ENCODE measurements around the gene PPP1R36.
"Not testable (repeated sequence)": the region's sequence is repeated elsewhere in the genome, so short reads cannot be mapped to it uniquely, and the experiment has no call there.

Gene PPP1R36

GRCh38 chr14:64612971-64613666 lies 63.4 kb downstream of the PPP1R36 start:
- no peak for DNase-seq (ENCODE audit: low spot score)

- DNase-seq (ENCODE audit: low spot score): no peak
Observed at GRCh38 chr14:64614166-64614565, 64.4 kb downstream of the PPP1R36 start.

- no peak for DNase-seq (ENCODE audit: low spot score)
Observed at GRCh38 chr14:64614805-64615391, 65.1 kb downstream of the PPP1R36 start.

GRCh38 chr14:64617872-64618408 lies 68.2 kb downstream of the PPP1R36 start:
- DNase-seq (ENCODE audit: low spot score): not testable (repeated sequence)

GRCh38 chr14:64620910-64621309 lies 71.1 kb downstream of the PPP1R36 start:
- DNase-seq (ENCODE audit: low spot score): no peak

GRCh38 chr14:64623554-64624165 lies 73.9 kb downstream of the PPP1R36 start:
- no peak for DNase-seq (ENCODE audit: low spot score)

GRCh38 chr14:64625386-64626232 lies 75.8 kb downstream of the PPP1R36 start:
- DNase-seq (ENCODE audit: low spot score): no peak

- peak; percentile 37 for DNase-seq (ENCODE audit: low spot score)
Observed at GRCh38 chr14:64628940-64629408, 79.2 kb downstream of the PPP1R36 start.

- no peak for DNase-seq (ENCODE audit: low spot score)
Observed at GRCh38 chr14:64630778-64631177, 81.0 kb downstream of the PPP1R36 start.

GRCh38 chr14:64631222-64631621 lies 81.5 kb downstream of the PPP1R36 start:
- DNase-seq (ENCODE audit: low spot score): not testable (repeated sequence)

GRCh38 chr14:64632056-64632455 lies 82.3 kb downstream of the PPP1R36 start:
- no peak for DNase-seq (ENCODE audit: low spot score)

GRCh38 chr14:64634558-64634957 lies 84.8 kb downstream of the PPP1R36 start:
- no peak for DNase-seq (ENCODE audit: low spot score)

GRCh38 chr14:64636208-64636979 lies 86.6 kb downstream of the PPP1R36 start:
- DNase-seq (ENCODE audit: low spot score): peak; percentile 80

- no peak for DNase-seq (ENCODE audit: low spot score)
Observed at GRCh38 chr14:64636980-64637429, 87.2 kb downstream of the PPP1R36 start.

GRCh38 chr14:64637735-64638473 lies 88.1 kb downstream of the PPP1R36 start:
- peak; percentile 1 for DNase-seq (ENCODE audit: low spot score)

GRCh38 chr14:64638625-64639024 lies 88.9 kb downstream of the PPP1R36 start:
- no peak for DNase-seq (ENCODE audit: low spot score)

Data from iPS-NIHi11 (cell line).